ENCODE data around the gene EIF3D. TPM values are rescaled to one million over a fixed set of nuclear protein-coding genes. Genes with fewer than 3 reads are reported as not detected.
A peak's percentile ranks its signal among the peaks of the same experiment; 100 is the strongest.

The EIF3D gene
- total RNA-seq, 1 donor from 2014 or later, result 97.8 TPM

DNA sequence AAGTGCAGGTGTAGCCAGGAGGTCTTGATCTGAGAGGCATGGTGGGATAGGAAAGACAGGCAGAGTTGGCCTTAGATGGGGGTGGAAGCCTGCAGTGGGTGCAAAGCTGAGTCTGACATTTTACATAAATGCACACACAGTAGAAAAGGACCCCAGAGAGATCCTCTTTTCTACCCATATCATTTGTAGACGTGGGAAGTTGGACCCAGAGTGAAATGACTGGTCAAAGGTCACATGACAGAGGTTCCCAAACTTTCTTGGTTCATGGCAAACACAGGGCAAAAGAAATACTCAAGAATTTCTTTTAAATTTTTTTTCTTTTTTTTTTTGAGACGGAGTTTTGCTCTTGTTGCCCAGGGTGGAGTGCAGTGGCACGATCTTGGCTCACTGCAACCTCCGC lies 16.0 kb downstream of the EIF3D start:
- H3K27ac Mint-ChIP-seq (ENCODE audit: unreplicated experiment), result no peak overlapping the region
- H3K36me3 Mint-ChIP-seq (ENCODE audit: low read depth), result peaks cover 53% of the 10 kb centered on the region
- H3K9me3 Mint-ChIP-seq (ENCODE audit: low read depth), result no peaks in the 10 kb centered on the region
- H3K27me3 Mint-ChIP-seq (ENCODE audit: low read depth), result no peaks in the 10 kb centered on the region
- H3K4me3 Mint-ChIP-seq (ENCODE audit: unreplicated experiment), result no peak overlapping the region
- H3K4me1 Mint-ChIP-seq (ENCODE audit: low read depth), result no peaks in the 10 kb centered on the region
- DNase-seq (ENCODE audit: low spot score), result no peak
- TF ChIP-seq, protein P1, sequence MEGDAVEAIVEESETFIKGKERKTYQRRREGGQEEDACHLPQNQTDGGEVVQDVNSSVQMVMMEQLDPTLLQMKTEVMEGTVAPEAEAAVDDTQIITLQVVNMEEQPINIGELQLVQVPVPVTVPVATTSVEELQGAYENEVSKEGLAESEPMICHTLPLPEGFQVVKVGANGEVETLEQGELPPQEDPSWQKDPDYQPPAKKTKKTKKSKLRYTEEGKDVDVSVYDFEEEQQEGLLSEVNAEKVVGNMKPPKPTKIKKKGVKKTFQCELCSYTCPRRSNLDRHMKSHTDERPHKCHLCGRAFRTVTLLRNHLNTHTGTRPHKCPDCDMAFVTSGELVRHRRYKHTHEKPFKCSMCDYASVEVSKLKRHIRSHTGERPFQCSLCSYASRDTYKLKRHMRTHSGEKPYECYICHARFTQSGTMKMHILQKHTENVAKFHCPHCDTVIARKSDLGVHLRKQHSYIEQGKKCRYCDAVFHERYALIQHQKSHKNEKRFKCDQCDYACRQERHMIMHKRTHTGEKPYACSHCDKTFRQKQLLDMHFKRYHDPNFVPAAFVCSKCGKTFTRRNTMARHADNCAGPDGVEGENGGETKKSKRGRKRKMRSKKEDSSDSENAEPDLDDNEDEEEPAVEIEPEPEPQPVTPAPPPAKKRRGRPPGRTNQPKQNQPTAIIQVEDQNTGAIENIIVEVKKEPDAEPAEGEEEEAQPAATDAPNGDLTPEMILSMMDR (IDR thresholded peaks at IDR 0.05), result no peak

DNA sequence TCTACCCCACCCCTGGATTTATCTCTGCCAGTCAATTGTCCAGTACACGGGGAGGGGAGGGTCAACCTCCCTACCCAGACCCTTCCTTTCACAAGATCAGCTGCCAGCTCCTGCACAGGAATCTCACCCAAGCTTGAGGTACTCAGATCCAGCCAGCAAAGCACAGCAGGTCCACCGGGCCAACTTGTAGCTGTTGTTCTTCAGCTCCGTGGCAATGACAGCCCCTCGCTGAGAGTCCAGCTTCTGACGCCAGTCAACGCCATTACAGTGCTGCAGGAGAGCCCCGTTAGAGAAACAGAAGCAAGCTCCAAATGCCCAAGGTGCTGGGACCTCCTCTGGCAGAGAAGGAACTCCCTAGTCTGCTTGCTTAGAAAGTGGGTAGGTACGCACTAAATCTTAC lies 16.6 kb downstream of the EIF3D start:
- DNase-seq (ENCODE audit: low spot score), result no peak
- Mint-ChIP-seq H3K4me1 (ENCODE audit: low read depth) (peaks cover 3% of the 10 kb centered on the region), H3K9me3 (ENCODE audit: low read depth) (peaks cover 1% of the 10 kb centered on the region), H3K27ac (ENCODE audit: unreplicated experiment) (no peak overlapping the region), H3K36me3 (ENCODE audit: low read depth) (peaks cover 51% of the 10 kb centered on the region), H3K4me3 (ENCODE audit: unreplicated experiment) (no peak overlapping the region), H3K27me3 (ENCODE audit: low read depth) (no peaks in the 10 kb centered on the region)
- TF ChIP-seq, protein P1 (IDR thresholded peaks at IDR 0.05), result no peak

DNA sequence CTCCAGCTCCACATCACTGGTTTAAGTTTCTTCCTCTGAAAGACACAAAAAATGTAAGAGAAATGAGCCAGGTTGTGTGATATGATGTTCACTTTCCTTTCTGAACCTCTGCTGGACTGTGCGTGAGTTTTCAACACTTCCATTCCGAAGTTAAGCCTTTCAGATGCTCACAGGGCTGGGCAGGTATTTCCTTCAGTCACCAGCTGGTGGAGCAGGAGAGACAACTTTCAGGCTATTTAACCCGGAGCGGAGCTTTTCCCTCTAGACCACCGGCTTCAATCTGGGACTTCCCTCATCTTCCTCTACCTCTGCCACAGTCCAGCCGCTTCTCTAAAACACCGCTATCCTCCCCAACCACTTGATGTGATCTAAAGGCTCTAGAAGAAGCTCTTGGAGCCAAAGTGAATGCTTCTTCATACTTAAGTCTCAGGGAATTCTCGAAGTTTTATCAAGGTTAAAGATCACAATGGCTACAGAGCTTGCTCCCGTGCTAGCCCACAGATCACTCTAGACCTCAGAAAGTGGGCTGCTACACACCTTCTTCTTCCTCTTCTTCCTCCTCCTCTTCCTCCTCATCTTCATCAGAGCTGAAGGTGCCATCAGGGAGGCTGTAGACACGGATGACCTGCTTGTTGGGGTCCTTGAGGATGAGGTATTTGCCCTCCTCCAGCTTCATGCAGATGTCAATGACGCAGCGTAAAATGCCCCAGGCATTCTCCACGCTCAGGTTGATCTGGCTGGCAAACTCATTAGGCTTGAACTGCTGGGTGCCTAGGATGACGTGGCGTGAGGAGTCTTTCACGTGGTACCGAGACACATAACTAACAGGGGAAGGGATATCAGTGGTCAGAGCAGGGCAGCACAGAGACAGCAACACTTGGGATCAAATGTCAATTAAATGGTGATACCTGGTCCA lies 17.7 kb downstream of the EIF3D start:
- no peak overlapping the region for H3K4me3 Mint-ChIP-seq (ENCODE audit: unreplicated experiment)
- H3K9me3 Mint-ChIP-seq (ENCODE audit: low read depth), result peaks cover 2% of the 10 kb centered on the region
- H3K4me1 Mint-ChIP-seq (ENCODE audit: low read depth), result peaks cover 8% of the 10 kb centered on the region
- DNase-seq (ENCODE audit: low spot score), result no peak
- H3K27ac Mint-ChIP-seq (ENCODE audit: unreplicated experiment), result peak overlapping the region; percentile 72
- H3K27me3 Mint-ChIP-seq (ENCODE audit: low read depth), result no peaks in the 10 kb centered on the region
- TF ChIP-seq, protein P1 (IDR thresholded peaks at IDR 0.05), result peak; percentile 80
- peaks cover 41% of the 10 kb centered on the region for H3K36me3 Mint-ChIP-seq (ENCODE audit: low read depth)

DNA sequence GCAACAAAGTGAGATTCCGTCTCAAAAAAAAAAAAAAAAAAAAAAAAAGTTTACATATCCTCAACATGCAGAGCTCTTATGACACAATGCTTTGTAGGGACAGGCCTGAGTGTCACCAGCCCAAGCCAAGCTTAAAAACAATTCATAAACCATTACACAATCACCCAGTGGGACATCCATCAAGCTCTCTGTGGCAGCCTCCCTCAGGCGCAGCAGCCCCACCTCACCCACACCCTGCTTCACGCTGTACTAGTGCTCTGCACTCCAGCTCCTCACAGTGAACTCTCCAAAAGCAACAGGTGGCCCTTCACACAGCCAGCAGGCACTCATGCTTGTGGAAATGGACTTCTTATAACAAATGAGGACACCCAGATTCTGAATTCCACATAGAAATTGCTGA lies 18.6 kb downstream of the EIF3D start:
- no peaks in the 10 kb centered on the region for H3K27me3 Mint-ChIP-seq (ENCODE audit: low read depth)
- H3K4me1 Mint-ChIP-seq (ENCODE audit: low read depth), result peaks cover 12% of the 10 kb centered on the region
- peaks cover 34% of the 10 kb centered on the region for H3K36me3 Mint-ChIP-seq (ENCODE audit: low read depth)
- no peak overlapping the region for H3K4me3 Mint-ChIP-seq (ENCODE audit: unreplicated experiment)
- H3K9me3 Mint-ChIP-seq (ENCODE audit: low read depth), result peaks cover 2% of the 10 kb centered on the region
- TF ChIP-seq, protein P1 (IDR thresholded peaks at IDR 0.05), result no peak
- no peak for DNase-seq (ENCODE audit: low spot score)
- H3K27ac Mint-ChIP-seq (ENCODE audit: unreplicated experiment), result no peak overlapping the region

DNA sequence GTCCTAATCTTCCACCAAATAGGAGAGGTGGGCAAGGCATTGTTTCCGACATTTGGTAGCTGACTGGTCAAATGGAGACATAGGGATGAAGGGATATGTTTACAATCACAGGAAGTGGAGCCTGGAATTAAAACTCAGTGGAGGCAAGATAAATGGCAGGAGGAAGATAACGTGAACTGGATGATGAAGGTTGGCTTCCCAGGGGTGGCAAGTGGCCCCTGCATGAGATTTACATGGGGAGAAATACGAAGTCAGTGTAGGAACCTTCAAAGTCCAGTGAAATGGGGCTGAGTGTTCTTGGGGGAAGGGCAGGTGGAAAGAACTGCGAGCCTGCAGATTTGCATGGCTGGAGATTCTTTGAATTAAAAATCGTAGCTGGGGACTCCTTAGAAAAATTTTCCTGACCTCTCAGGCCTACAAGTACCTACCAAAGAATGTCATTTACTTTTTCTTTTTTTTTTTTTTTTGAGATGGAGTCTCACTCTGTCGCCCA lies 21.4 kb downstream of the EIF3D start:
- Mint-ChIP-seq H3K4me1 (ENCODE audit: low read depth) (peaks cover 20% of the 10 kb centered on the region), H3K4me3 (ENCODE audit: unreplicated experiment) (peak overlapping the region; percentile 63), H3K36me3 (ENCODE audit: low read depth) (peaks cover 21% of the 10 kb centered on the region), H3K27me3 (ENCODE audit: low read depth) (no peaks in the 10 kb centered on the region), H3K9me3 (ENCODE audit: low read depth) (peaks cover 2% of the 10 kb centered on the region), H3K27ac (ENCODE audit: unreplicated experiment) (peak overlapping the region; percentile 66)
- no peak for DNase-seq (ENCODE audit: low spot score)
- TF ChIP-seq, protein P1 (IDR thresholded peaks at IDR 0.05), result no peak

Measured in chondrocyte (in vitro differentiated cells).